ENCODE measurements around the gene PHLDB2. TPM values are rescaled to one million over a fixed set of nuclear protein-coding genes. Genes with fewer than 3 reads are reported as not detected.

Gene PHLDB2
- total RNA-seq, 2 donors from 2014 or later: 25.9 to 26.4 TPM

- intact Hi-C loops (cut with DNase I): no loop called here
- no peak for ATAC-seq
- Histone ChIP-seq H3K4me3 (no peak overlapping the region), H3K36me3 (replicated peaks in 1 of 2; ENCODE audit: insufficient read depth in 1 of 2, low read depth in 2 of 2) (no peaks in the 10 kb centered on the region), H3K27me3 (no peaks in the 10 kb centered on the region), H3K9me3 (no peaks in the 10 kb centered on the region), H3K27ac (no peak overlapping the region), H3K4me1 (peaks cover 6% of the 10 kb centered on the region)
- WGBS, 2 donors: 82 to 91% methylated on average over 3 of the region's 3 CpGs
- no peak for DNase-seq
- TF ChIP-seq POLR2A (IDR thresholded peaks at IDR 0.05): no peak
- no peak for TF ChIP-seq CTCF (IDR thresholded peaks at IDR 0.05)
These were observed 111.3 kb downstream of the PHLDB2 start for GRCh38 chr3:111970376-111970775.

DNA sequence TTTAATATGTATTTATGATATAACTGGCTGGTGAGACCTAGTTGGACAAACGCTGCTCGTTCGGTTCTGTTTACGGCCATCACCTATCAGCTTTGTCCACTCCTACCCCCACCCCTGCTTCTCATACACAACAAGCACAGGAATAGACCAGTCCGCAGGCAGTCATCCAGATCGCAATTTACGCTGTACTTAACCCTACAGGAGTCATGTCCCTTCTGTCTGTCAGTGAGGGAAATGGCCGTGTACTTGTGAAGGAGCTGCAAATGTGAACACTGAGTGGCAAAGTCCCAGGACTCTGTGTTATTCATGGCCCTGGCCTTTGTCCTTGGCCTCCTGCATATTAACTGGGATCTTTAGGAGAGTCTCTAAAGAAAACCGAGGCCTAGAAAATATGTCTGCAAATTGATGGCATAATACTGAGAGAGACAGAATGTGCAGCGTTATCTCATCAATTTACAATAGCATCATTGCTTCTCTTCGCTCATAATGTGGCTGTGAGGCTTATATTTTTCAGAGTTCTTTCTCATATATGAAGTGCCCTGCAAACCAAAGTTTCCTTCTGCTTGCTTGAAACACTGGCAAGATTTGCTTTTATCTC is 112.6 kb downstream of the PHLDB2 start:
- no peaks in the 10 kb centered on the region for H3K9me3 ChIP-seq
- WGBS, 2 donors: 75 to 77% methylated on average over 11 of the region's 11 CpGs
- ATAC-seq: no peak
- no peaks in the 10 kb centered on the region for H3K36me3 ChIP-seq (replicated peaks in 1 of 2; ENCODE audit: insufficient read depth in 1 of 2, low read depth in 2 of 2)
- no peak overlapping the region for H3K27ac ChIP-seq
- peaks cover 6% of the 10 kb centered on the region for H3K4me1 ChIP-seq
- H3K27me3 ChIP-seq: no peaks in the 10 kb centered on the region
- intact Hi-C loops (cut with DNase I): no loop called here
- no peak overlapping the region for H3K4me3 ChIP-seq
- DNase-seq: peak in 2 of 4 donors; percentile 4 to 19
- TF ChIP-seq CTCF (IDR thresholded peaks at IDR 0.05): no peak
- TF ChIP-seq POLR2A (IDR thresholded peaks at IDR 0.05): no peak

- Histone ChIP-seq H3K27me3 (no peaks in the 10 kb centered on the region), H3K36me3 (replicated peaks in 1 of 2; ENCODE audit: insufficient read depth in 1 of 2, low read depth in 2 of 2) (no peaks in the 10 kb centered on the region), H3K4me3 (no peak overlapping the region), H3K9me3 (no peaks in the 10 kb centered on the region), H3K4me1 (no peaks in the 10 kb centered on the region), H3K27ac (no peak overlapping the region)
- 44 to 79% methylated on average over 3 of the region's 3 CpGs for WGBS, 2 donors
- intact Hi-C loops (cut with DNase I): no loop called here
- ATAC-seq (no peak), DNase-seq (no peak)
- no peak for TF ChIP-seq CTCF (IDR thresholded peaks at IDR 0.05)
- TF ChIP-seq POLR2A (IDR thresholded peaks at IDR 0.05): no peak
These were observed 113.8 kb downstream of the PHLDB2 start for GRCh38 chr3:111972891-111973290.

GRCh38 chr3:111975131-111975530 is 116.1 kb downstream of the PHLDB2 start:
- Histone ChIP-seq H3K4me3 (no peak overlapping the region), H3K36me3 (replicated peaks in 1 of 2; ENCODE audit: insufficient read depth in 1 of 2, low read depth in 2 of 2) (no peaks in the 10 kb centered on the region), H3K27ac (no peak overlapping the region), H3K27me3 (no peaks in the 10 kb centered on the region), H3K9me3 (no peaks in the 10 kb centered on the region), H3K4me1 (peaks cover 8% of the 10 kb centered on the region)
- 80 to 94% methylated on average over 2 of the region's 2 CpGs for WGBS, 2 donors
- TF ChIP-seq POLR2A (IDR thresholded peaks at IDR 0.05): no peak
- no peak for TF ChIP-seq CTCF (IDR thresholded peaks at IDR 0.05)
- ATAC-seq (no peak), DNase-seq (no peak)
- intact Hi-C loops (cut with DNase I): no loop called here

DNA sequence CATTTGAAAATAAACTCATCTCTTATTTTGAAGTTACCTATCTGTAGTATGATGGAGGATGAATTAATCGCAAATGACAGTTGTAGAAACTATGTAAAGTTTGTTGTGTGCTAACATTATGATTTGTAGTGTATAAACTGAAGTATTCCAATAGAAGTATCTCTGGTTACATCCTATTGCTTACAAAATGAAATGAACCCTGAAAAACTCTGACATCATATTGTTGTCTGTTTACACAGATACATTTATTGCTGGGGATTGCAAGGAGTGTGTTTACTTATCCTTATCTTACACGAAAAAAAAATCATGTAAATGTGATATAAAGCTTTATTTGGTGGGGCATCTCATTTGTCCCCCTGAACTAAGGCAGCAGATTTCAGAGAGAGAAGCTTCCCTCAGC is 117.2 kb downstream of the PHLDB2 start:
- intact Hi-C loops (cut with DNase I): no loop called here
- ATAC-seq: no peak
- WGBS, 2 donors: 49 to 60% methylated on average over 2 of the region's 2 CpGs

More for the DNA sequence above, 117.2 kb downstream of the PHLDB2 start:
- Histone ChIP-seq H3K9me3 (no peaks in the 10 kb centered on the region), H3K27me3 (no peaks in the 10 kb centered on the region), H3K36me3 (replicated peaks in 1 of 2; ENCODE audit: insufficient read depth in 1 of 2, low read depth in 2 of 2) (no peaks in the 10 kb centered on the region), H3K4me3 (no peak overlapping the region), H3K4me1 (peaks cover 17% of the 10 kb centered on the region), H3K27ac (no peak overlapping the region)
- no peak for TF ChIP-seq POLR2A (IDR thresholded peaks at IDR 0.05)
- no peak for TF ChIP-seq CTCF (IDR thresholded peaks at IDR 0.05)
- DNase-seq: no peak

Measured in body of pancreas (tissue), 4 donors.